ENCODE results near the gene AFDN.

The AFDN gene

GRCh38 chr6:167841981-167842380, 15.3 kb downstream of the AFDN start:
- H3K27ac ChIP-seq (ENCODE audit: low read depth, low read length), result no peak overlapping the region
- no peaks in the 10 kb centered on the region for H3K36me3 ChIP-seq (ENCODE audit: insufficient read depth, low read length)
- no peaks in the 10 kb centered on the region for H3K27me3 ChIP-seq (ENCODE audit: insufficient read depth, low read length)
- H3K79me2 ChIP-seq (ENCODE audit: control insufficient read depth, insufficient read depth, low read length, unreplicated experiment), result peaks cover 59% of the 10 kb centered on the region
- H2AFZ ChIP-seq (ENCODE audit: low read length, unreplicated experiment), result no peak overlapping the region
- H3K4me1 ChIP-seq (ENCODE audit: control insufficient read depth, insufficient read depth, low read length, unreplicated experiment), result peaks cover 27% of the 10 kb centered on the region
- H3K4me3 ChIP-seq (ENCODE audit: low read depth, low read length), result no peak overlapping the region

GRCh38 chr6:167842457-167842856, 15.7 kb downstream of the AFDN start:
- Histone ChIP-seq H2AFZ (ENCODE audit: low read length, unreplicated experiment) (no peak overlapping the region), H3K4me3 (ENCODE audit: low read depth, low read length) (no peak overlapping the region), H3K4me1 (ENCODE audit: control insufficient read depth, insufficient read depth, low read length, unreplicated experiment) (peaks cover 27% of the 10 kb centered on the region), H3K27ac (ENCODE audit: low read depth, low read length) (no peak overlapping the region), H3K27me3 (ENCODE audit: insufficient read depth, low read length) (no peaks in the 10 kb centered on the region), H3K79me2 (ENCODE audit: control insufficient read depth, insufficient read depth, low read length, unreplicated experiment) (peaks cover 61% of the 10 kb centered on the region), H3K36me3 (ENCODE audit: insufficient read depth, low read length) (no peaks in the 10 kb centered on the region)

- H3K79me2 ChIP-seq (ENCODE audit: control insufficient read depth, insufficient read depth, low read length, unreplicated experiment), result peaks cover 57% of the 10 kb centered on the region
- no peak overlapping the region for H2AFZ ChIP-seq (ENCODE audit: low read length, unreplicated experiment)
- H3K27ac ChIP-seq (ENCODE audit: low read depth, low read length), result no peak overlapping the region
- peaks cover 26% of the 10 kb centered on the region for H3K4me1 ChIP-seq (ENCODE audit: control insufficient read depth, insufficient read depth, low read length, unreplicated experiment)
- H3K4me3 ChIP-seq (ENCODE audit: low read depth, low read length), result no peak overlapping the region
- no peaks in the 10 kb centered on the region for H3K36me3 ChIP-seq (ENCODE audit: insufficient read depth, low read length)
- H3K27me3 ChIP-seq (ENCODE audit: insufficient read depth, low read length), result no peaks in the 10 kb centered on the region
Measured at GRCh38 chr6:167843023-167843422, 16.3 kb downstream of the AFDN start.

GRCh38 chr6:167845856-167846255, 19.1 kb downstream of the AFDN start:
- Histone ChIP-seq H3K27me3 (ENCODE audit: insufficient read depth, low read length) (no peaks in the 10 kb centered on the region), H3K27ac (ENCODE audit: low read depth, low read length) (no peak overlapping the region), H3K4me1 (ENCODE audit: control insufficient read depth, insufficient read depth, low read length, unreplicated experiment) (peaks cover 25% of the 10 kb centered on the region), H3K4me3 (ENCODE audit: low read depth, low read length) (no peak overlapping the region), H3K36me3 (ENCODE audit: insufficient read depth, low read length) (no peaks in the 10 kb centered on the region), H2AFZ (ENCODE audit: low read length, unreplicated experiment) (no peak overlapping the region), H3K79me2 (ENCODE audit: control insufficient read depth, insufficient read depth, low read length, unreplicated experiment) (peaks cover 52% of the 10 kb centered on the region)

- Histone ChIP-seq H3K79me2 (ENCODE audit: control insufficient read depth, insufficient read depth, low read length, unreplicated experiment) (peaks cover 52% of the 10 kb centered on the region), H3K27me3 (ENCODE audit: insufficient read depth, low read length) (no peaks in the 10 kb centered on the region), H3K36me3 (ENCODE audit: insufficient read depth, low read length) (no peaks in the 10 kb centered on the region), H3K4me1 (ENCODE audit: control insufficient read depth, insufficient read depth, low read length, unreplicated experiment) (peaks cover 19% of the 10 kb centered on the region), H3K27ac (ENCODE audit: low read depth, low read length) (no peak overlapping the region), H2AFZ (ENCODE audit: low read length, unreplicated experiment) (no peak overlapping the region), H3K4me3 (ENCODE audit: low read depth, low read length) (no peak overlapping the region)
Measured at GRCh38 chr6:167846997-167847606, 20.4 kb downstream of the AFDN start.

- Histone ChIP-seq H3K36me3 (ENCODE audit: insufficient read depth, low read length) (no peaks in the 10 kb centered on the region), H3K4me3 (ENCODE audit: low read depth, low read length) (no peak overlapping the region), H3K4me1 (ENCODE audit: control insufficient read depth, insufficient read depth, low read length, unreplicated experiment) (peaks cover 15% of the 10 kb centered on the region), H3K27ac (ENCODE audit: low read depth, low read length) (no peak overlapping the region), H3K79me2 (ENCODE audit: control insufficient read depth, insufficient read depth, low read length, unreplicated experiment) (peaks cover 52% of the 10 kb centered on the region), H3K27me3 (ENCODE audit: insufficient read depth, low read length) (no peaks in the 10 kb centered on the region), H2AFZ (ENCODE audit: low read length, unreplicated experiment) (no peak overlapping the region)
Measured at GRCh38 chr6:167847936-167848335, 21.2 kb downstream of the AFDN start.

GRCh38 chr6:167848783-167849182, 22.1 kb downstream of the AFDN start:
- H2AFZ ChIP-seq (ENCODE audit: low read length, unreplicated experiment), result no peak overlapping the region
- no peaks in the 10 kb centered on the region for H3K27me3 ChIP-seq (ENCODE audit: insufficient read depth, low read length)
- H3K4me1 ChIP-seq (ENCODE audit: control insufficient read depth, insufficient read depth, low read length, unreplicated experiment), result peaks cover 15% of the 10 kb centered on the region
- no peaks in the 10 kb centered on the region for H3K36me3 ChIP-seq (ENCODE audit: insufficient read depth, low read length)
- H3K79me2 ChIP-seq (ENCODE audit: control insufficient read depth, insufficient read depth, low read length, unreplicated experiment), result peaks cover 56% of the 10 kb centered on the region
- H3K27ac ChIP-seq (ENCODE audit: low read depth, low read length), result no peak overlapping the region
- no peak overlapping the region for H3K4me3 ChIP-seq (ENCODE audit: low read depth, low read length)

- H3K27me3 ChIP-seq (ENCODE audit: insufficient read depth, low read length), result no peaks in the 10 kb centered on the region
- H3K79me2 ChIP-seq (ENCODE audit: control insufficient read depth, insufficient read depth, low read length, unreplicated experiment), result peaks cover 64% of the 10 kb centered on the region
- H3K27ac ChIP-seq (ENCODE audit: low read depth, low read length), result peak overlapping the region; percentile 44; the same call in 1 of the 2 replicates
- H3K4me3 ChIP-seq (ENCODE audit: low read depth, low read length), result peak overlapping the region; percentile 12; the same call in 1 of the 2 replicates
- no peaks in the 10 kb centered on the region for H3K36me3 ChIP-seq (ENCODE audit: insufficient read depth, low read length)
- no peak overlapping the region for H2AFZ ChIP-seq (ENCODE audit: low read length, unreplicated experiment)
- peaks cover 15% of the 10 kb centered on the region for H3K4me1 ChIP-seq (ENCODE audit: control insufficient read depth, insufficient read depth, low read length, unreplicated experiment)
Measured at GRCh38 chr6:167849846-167850459, 23.2 kb downstream of the AFDN start.

GRCh38 chr6:167850782-167851181, 24.1 kb downstream of the AFDN start:
- Histone ChIP-seq H3K4me3 (ENCODE audit: low read depth, low read length) (no peak overlapping the region), H3K36me3 (ENCODE audit: insufficient read depth, low read length) (no peaks in the 10 kb centered on the region), H3K4me1 (ENCODE audit: control insufficient read depth, insufficient read depth, low read length, unreplicated experiment) (peaks cover 20% of the 10 kb centered on the region), H3K27ac (ENCODE audit: low read depth, low read length) (no peak overlapping the region), H2AFZ (ENCODE audit: low read length, unreplicated experiment) (no peak overlapping the region), H3K27me3 (ENCODE audit: insufficient read depth, low read length) (no peaks in the 10 kb centered on the region), H3K79me2 (ENCODE audit: control insufficient read depth, insufficient read depth, low read length, unreplicated experiment) (peaks cover 70% of the 10 kb centered on the region)

GRCh38 chr6:167851370-167851952, 24.8 kb downstream of the AFDN start:
- H3K27me3 ChIP-seq (ENCODE audit: insufficient read depth, low read length), result no peaks in the 10 kb centered on the region
- peaks cover 75% of the 10 kb centered on the region for H3K79me2 ChIP-seq (ENCODE audit: control insufficient read depth, insufficient read depth, low read length, unreplicated experiment)
- peaks cover 25% of the 10 kb centered on the region for H3K4me1 ChIP-seq (ENCODE audit: control insufficient read depth, insufficient read depth, low read length, unreplicated experiment)
- no peak overlapping the region for H3K27ac ChIP-seq (ENCODE audit: low read depth, low read length)
- H3K36me3 ChIP-seq (ENCODE audit: insufficient read depth, low read length), result no peaks in the 10 kb centered on the region
- H3K4me3 ChIP-seq (ENCODE audit: low read depth, low read length), result no peak overlapping the region
- no peak overlapping the region for H2AFZ ChIP-seq (ENCODE audit: low read length, unreplicated experiment)
